A673 (cell line): ENCODE measurements around the gene CCNYL1. TPM values are rescaled to one million over a fixed set of nuclear protein-coding genes. Genes with fewer than 3 reads are reported as not detected.
"Not testable (repeated sequence)": the region's sequence is repeated elsewhere in the genome, so short reads cannot be mapped to it uniquely, and the experiment has no call there.

Experiments
- BruUV-seq: library from RNA; stranded (reverse); fragments of 400-500 nt; replicated peaks from 2 replicates; lab custom pipeline; 2021; lab: Mats Ljungman, UMichigan
- CTCF ChIA-PET: fragments of 300-600 bp; sonication (Branson Sonifier 250); formaldehyde crosslinking; loops from one replicate; lab custom pipeline; 2022; ENCODE audit warnings: antibody characterized with exemption; lab: Charles Lee
- POLR2A ChIA-PET: fragments of 300-600 bp; sonication (Branson Sonifier 250); formaldehyde crosslinking; loops from one replicate; lab custom pipeline; 2022; ENCODE audit warnings: antibody characterized with exemption; ENCODE audit not compliant: low non-redundant PET; lab: Charles Lee
- DNase-seq: peaks from one replicate; pipeline ENCODE4 v3.0.0-alpha.2; 2015; ENCODE audit warnings: low spot score
- H3K27ac ChIP-seq: fragments of 200-600 bp; sonication (generic); 2 replicates; pipeline ENCODE4 v1.5.1; 2016; ENCODE audit warnings: mixed run types, low read depth, mild to moderate bottlenecking, mixed read lengths, antibody characterized with exemption, low read length; ENCODE audit not compliant: poor library complexity, severe bottlenecking
- H3K27me3 ChIP-seq: fragments of 200-600 bp; sonication (generic); replicated peaks from 2 replicates; pipeline ENCODE4 v1.6.1; 2017; ENCODE audit warnings: mixed run types, low read depth, mild to moderate bottlenecking, mixed read lengths, antibody characterized with exemption, low read length; ENCODE audit not compliant: insufficient read depth, poor library complexity
- H3K36me3 ChIP-seq: fragments of 200-600 bp; sonication (generic); 2 replicates; pipeline ENCODE4 v1.6.1; 2016; ENCODE audit warnings: mixed run types, mild to moderate bottlenecking, mixed read lengths, antibody characterized with exemption, low read length; ENCODE audit not compliant: insufficient read depth, poor library complexity, severe bottlenecking
- H3K4me1 ChIP-seq: fragments of 200-600 bp; sonication (generic); 2 replicates; pipeline ENCODE4 v1.6.1; 2017; ENCODE audit warnings: mixed run types, mild to moderate bottlenecking, mixed read lengths, antibody characterized with exemption, low read length; ENCODE audit not compliant: insufficient read depth, poor library complexity, severe bottlenecking
- H3K4me3 ChIP-seq: fragments of 200-600 bp; sonication (generic); 2 replicates; pipeline ENCODE4 v1.5.1; 2016; ENCODE audit warnings: low read depth, mixed run types, mild to moderate bottlenecking, mixed read lengths, low read length; ENCODE audit not compliant: poor library complexity, severe bottlenecking
- H3K9me3 ChIP-seq: fragments of 200-600 bp; sonication (generic); 2 replicates; pipeline ENCODE4 v1.6.1; 2016; ENCODE audit warnings: mixed run types, low read depth, mild to moderate bottlenecking, mixed read lengths, antibody characterized with exemption, low read length; ENCODE audit not compliant: poor library complexity, severe bottlenecking
- CTCF ChIP-seq: fragments of 300-800, 200-600 bp; sonication (generic); conservative IDR thresholded peaks from 2 replicates; pipeline ENCODE4 v1.5.1; 2017; ENCODE audit warnings: low read depth, mild to moderate bottlenecking, antibody characterized with exemption, low read length, moderate library complexity, mixed read lengths
- EZH2 ChIP-seq: fragments of 200-600 bp; sonication (generic); IDR thresholded peaks from 2 replicates; pipeline ENCODE4 v1.6.1; 2017; ENCODE audit warnings: borderline replicate concordance, low read depth, mild to moderate bottlenecking, mixed read lengths, antibody characterized with exemption, low read length; ENCODE audit not compliant: poor library complexity, severe bottlenecking
- intact Hi-C: fragments of 100-400 bp; cut with micrococcal nuclease; formaldehyde crosslinking; loops from one replicate; pipeline ENCODE4 v1.10.0; 2022; ENCODE audit not compliant: unreplicated experiment
- total RNA-seq: library from RNA; stranded (reverse); gene quantifications from 2 replicates; pipeline ENCODE4 v1.2.3, GENCODE V29; 2021

The CCNYL1 gene
- total RNA-seq, 1 experiment from 2014 or later: 12.8 TPM

DNA sequence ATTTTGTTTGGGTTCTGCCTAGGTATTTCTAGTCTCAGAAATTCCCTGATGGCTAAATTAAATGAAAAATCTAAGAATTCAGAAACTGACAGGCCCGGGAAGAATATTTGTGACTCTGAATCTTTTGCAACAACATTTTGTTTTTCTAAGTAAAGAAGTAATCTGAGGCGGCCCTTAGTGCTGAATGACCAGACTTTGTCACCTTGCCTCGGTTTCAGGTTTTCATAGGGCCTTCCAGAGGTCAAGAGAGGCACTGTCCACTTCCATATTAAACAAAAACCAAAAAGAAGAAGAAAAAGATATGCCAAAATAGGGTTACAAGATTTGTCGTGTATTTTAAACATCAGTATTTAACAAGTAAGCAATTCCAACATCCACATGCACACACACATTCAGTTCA is 16.1 kb upstream of the CCNYL1 start:
- no peak overlapping the region for H3K27ac ChIP-seq
- H3K27me3 ChIP-seq: no peaks in the 10 kb centered on the region
- no TSS peak for BruUV-seq
- POLR2A ChIA-PET: no interaction called here
- CTCF ChIA-PET: no interaction called here
- DNase-seq: no peak
- intact Hi-C loops: no loop called here
- no peak overlapping the region for H3K4me3 ChIP-seq
- no peak for TF ChIP-seq CTCF
- no peaks in the 10 kb centered on the region for H3K4me1 ChIP-seq
- no peaks in the 10 kb centered on the region for H3K9me3 ChIP-seq
- no peaks in the 10 kb centered on the region for H3K36me3 ChIP-seq

DNA sequence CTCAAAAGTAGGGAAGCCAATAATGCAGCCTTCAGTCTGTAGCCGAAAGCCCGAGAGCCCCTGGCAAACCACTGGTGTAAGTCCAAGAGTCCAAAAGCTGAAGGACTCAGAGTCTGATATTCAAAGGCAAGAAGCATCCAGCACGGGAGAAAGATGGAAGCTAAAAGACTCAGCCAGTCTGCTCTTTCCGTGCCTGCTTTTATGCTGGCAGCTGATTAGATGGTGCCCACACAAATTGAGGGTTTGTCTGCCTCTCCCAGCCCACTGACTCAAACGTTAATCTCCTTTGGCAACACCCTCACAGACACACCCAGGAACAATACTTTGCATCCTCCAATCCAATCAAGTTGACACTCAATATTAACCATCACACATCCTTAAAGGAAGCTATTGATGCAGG is 14.5 kb upstream of the CCNYL1 start:
- CTCF ChIA-PET, H3K36me3 ChIP-seq: not testable (repeated sequence)

DNA sequence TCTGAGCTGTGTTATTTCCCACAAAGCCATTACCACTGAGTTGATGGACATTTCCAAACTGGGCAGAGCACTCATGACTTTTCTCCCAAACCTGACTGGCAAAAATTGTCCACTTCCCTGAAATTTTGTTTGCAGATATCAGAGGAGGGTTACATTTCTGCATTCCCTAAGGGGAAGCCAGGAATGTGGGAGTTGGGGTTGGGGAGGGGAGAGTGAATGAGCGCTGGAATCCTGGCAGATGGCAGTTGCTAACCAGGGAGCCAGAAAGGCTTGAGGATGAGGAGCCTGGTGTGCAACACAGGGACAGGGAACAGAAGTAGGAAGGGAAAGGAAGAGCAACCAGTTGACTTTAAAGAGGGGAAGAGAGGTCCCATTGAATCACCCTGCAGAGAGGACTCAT is 14.0 kb upstream of the CCNYL1 start:
- Histone ChIP-seq H3K27ac (no peak overlapping the region), H3K36me3 (no peaks in the 10 kb centered on the region), H3K27me3 (no peaks in the 10 kb centered on the region), H3K4me1 (no peaks in the 10 kb centered on the region), H3K9me3 (no peaks in the 10 kb centered on the region), H3K4me3 (no peak overlapping the region)
- ChIA-PET CTCF (no interaction called here), POLR2A (no interaction called here)
- no peak for DNase-seq
- BruUV-seq: no TSS peak
- TF ChIP-seq EZH2: no peak
- TF ChIP-seq CTCF: no peak
- intact Hi-C loops: no loop called here

More for the DNA sequence above, 14.5 kb upstream of the CCNYL1 start:
- DNase-seq, POLR2A ChIA-PET, intact Hi-C loops, H3K9me3 ChIP-seq, H3K4me3 ChIP-seq, H3K27ac ChIP-seq, BruUV-seq, H3K27me3 ChIP-seq, H3K4me1 ChIP-seq: not testable (repeated sequence)

GRCh38 chr2:207698301-207698700 is 13.1 kb upstream of the CCNYL1 start:
- no TSS peak for BruUV-seq
- TF ChIP-seq EZH2: no peak
- TF ChIP-seq CTCF: no peak
- intact Hi-C loops: no loop called here
- H3K9me3 ChIP-seq: no peaks in the 10 kb centered on the region
- H3K27ac ChIP-seq: no peak overlapping the region
- DNase-seq: no peak
- H3K27me3 ChIP-seq: no peaks in the 10 kb centered on the region
- no peaks in the 10 kb centered on the region for H3K36me3 ChIP-seq
- POLR2A ChIA-PET: no interaction called here
- H3K4me1 ChIP-seq: no peaks in the 10 kb centered on the region
- H3K4me3 ChIP-seq: no peak overlapping the region
- CTCF ChIA-PET: no interaction called here
